ENCODE data around the gene ZDHHC4.

ZDHHC4 gene

GRCh38 chr7:6637544-6638229, 60.4 kb downstream of the ZDHHC4 start:
- DNase-seq, result no peak

All from DMS79 treated with DMSO at 0.1 percent for 48 hours (cell line).